LHCN-M2 (cell line): ENCODE data around the gene KCP. TPM values are rescaled to one million over a fixed set of nuclear protein-coding genes. Genes with fewer than 3 reads are reported as not detected.

ENCODE experiments used
- DNase-seq: peaks from one replicate; pipeline ENCODE4 v3.0.0-alpha.2; 2012; ENCODE audit warnings: low read depth
- total RNA-seq: library from RNA; depleted of rRNA; stranded (reverse); fragments of >200 nt; gene quantifications from 2 replicates; pipeline ENCODE4 v1.2.3, GENCODE V29; 2014

KCP gene
- total RNA-seq, 1 experiment from 2014 or later, result not detected

DNA sequence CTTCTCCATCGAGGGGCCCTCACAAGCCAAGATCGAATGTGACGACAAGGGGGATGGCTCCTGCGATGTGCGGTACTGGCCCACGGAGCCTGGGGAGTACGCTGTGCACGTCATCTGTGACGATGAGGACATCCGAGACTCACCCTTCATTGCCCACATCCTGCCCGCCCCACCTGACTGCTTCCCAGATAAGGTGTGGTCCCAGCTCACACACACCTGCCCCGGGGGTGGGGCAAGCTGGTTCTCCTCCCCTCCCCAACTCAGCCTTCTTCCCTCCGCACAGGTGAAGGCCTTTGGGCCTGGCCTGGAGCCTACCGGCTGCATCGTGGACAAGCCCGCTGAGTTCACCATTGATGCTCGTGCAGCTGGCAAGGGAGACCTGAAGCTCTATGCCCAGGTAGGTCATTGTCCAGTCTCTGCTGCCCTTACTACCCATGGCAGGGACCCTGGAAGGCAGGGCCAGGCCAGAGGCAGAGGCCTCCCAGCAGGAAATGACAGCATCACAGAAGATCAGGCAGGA is 69.3 kb downstream of the KCP start:
- no peak for DNase-seq

DNA sequence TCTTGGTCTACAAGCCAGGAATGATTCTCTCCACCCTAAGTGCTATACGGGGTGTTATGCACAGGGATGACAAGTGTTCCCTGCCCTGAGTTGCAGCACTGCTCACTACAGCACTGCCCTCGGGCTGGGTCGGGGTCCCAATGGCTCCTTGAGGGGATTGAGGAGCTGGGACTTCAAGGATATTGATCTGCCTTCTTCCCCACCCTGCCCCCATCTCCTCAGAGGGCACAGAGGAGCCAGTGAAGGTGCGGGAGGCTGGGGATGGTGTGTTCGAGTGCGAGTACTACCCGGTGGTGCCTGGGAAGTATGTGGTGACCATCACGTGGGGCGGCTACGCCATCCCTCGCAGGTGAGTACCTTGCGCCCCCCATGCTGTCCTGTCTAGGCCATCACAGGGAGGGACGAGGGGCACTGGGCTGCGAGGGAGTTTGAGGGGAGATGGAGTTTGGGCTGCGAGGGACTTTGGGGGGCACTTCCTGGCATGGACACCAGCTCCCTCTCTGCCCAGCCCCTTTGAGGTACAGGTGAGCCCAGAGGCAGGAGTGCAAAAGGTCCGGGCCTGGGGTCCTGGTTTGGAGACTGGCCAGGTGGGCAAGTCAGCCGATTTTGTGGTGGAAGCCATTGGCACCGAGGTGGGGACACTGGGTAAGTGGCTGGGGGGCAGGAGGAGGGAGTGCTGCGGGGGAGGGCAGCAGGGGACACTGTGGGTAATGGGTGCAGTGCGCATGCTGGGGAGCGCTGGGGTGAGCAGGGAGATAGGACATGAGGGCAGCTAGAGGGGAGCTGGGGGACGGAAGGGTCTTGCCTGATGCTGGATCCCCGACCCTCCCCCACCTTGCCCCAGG is 70.0 kb downstream of the KCP start:
- DNase-seq, result no peak

DNA sequence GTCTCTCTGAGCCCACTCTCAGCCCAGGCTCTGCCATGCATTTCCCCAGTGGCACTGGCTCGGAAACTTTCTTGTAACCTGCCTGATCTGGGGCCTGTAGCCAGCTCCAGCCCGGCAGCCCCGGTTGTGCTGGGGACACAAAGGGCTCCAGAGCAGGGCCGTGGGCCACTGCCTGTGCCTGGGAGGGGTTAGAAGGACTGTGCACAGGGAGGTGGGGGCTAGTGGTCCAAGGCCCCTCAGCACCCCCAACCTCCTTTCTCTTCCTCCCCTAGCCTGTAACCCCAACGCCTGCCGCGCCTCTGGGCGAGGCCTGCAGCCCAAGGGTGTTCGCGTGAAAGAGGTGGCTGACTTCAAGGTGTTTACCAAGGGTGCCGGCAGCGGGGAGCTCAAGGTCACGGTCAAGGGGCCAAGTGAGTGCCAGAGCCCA is 70.7 kb downstream of the KCP start:
- DNase-seq, result no peak

DNA sequence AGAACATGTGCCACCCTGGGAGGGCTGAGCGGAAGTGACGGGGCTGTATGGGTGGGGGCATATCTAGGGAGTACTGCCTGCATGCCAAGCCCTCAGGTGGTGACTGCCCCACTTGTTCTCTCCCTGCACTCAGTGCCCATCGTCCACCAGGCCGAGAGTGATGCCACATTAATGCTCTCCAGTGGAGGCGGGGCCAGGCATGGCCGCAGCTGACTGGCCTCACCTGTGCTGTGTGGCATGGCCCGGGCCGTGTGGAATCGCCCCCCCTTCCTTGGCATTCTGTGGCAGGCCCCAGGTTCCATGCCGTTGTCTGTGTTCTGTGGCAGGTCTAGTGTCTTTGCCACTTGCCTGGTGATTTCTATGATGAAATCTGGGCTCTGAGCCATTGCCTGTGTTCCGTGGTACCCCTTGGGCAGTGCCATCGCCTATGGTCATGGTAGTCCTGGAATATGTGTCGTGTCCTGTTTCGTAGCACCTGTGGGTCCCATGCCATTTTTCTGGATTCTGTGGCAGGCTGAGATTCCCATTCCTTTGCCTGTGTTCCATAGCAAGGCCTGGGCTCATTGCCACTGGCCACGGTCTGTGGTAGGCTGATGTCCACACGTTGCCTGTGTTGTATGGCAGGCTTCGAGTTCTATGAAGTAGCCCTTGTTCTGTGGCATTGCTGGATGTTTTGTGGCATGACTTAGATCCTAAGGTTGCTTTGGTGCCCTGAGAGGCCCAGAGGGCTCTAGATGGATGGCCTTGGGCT is 71.4 kb downstream of the KCP start:
- no peak for DNase-seq

DNA sequence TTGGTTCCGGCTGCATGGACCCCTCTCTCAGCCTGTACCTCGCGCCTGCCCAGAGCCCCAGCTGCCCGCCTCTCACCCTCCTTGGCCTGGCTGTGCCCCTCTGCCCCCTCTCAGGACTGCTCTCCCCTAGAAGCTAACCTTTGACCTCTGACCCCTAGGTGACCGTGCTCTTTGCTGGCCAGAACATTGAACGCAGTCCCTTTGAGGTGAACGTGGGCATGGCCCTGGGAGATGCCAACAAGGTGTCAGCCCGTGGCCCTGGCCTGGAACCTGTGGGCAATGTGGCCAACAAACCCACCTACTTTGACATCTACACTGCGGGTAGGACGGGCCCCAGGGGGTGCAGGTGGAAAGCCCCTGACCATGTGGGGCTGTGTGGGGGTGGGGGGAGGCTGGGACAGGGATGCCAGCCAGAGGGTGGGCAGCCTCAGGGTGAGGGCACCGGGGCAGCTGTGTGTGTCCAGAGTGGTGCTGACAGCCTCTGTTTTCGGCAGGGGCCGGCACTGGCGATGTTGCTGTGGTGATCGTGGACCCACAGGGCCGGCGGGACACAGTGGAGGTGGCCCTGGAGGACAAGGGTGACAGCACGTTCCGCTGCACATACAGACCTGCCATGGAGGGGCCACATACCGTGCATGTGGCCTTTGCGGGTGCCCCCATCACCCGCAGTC is 72.3 kb downstream of the KCP start:
- no peak for DNase-seq

DNA sequence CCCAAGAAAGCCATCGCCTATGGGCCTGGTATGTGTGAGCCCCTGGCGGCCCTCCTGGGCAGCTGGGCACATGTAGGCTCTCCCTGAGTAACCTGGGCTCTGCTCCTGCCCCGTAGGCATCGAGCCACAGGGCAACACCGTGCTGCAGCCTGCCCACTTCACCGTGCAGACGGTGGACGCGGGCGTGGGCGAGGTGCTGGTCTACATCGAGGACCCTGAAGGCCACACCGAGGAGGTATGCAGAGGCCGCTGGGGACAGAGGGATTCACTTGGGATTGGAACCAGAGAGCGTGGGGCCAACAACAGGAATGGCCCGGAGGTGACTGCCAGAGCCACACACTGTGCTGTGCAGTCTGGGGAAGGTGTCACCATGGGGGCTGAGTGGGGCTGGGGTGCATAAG is 73.0 kb downstream of the KCP start:
- no peak for DNase-seq

DNA sequence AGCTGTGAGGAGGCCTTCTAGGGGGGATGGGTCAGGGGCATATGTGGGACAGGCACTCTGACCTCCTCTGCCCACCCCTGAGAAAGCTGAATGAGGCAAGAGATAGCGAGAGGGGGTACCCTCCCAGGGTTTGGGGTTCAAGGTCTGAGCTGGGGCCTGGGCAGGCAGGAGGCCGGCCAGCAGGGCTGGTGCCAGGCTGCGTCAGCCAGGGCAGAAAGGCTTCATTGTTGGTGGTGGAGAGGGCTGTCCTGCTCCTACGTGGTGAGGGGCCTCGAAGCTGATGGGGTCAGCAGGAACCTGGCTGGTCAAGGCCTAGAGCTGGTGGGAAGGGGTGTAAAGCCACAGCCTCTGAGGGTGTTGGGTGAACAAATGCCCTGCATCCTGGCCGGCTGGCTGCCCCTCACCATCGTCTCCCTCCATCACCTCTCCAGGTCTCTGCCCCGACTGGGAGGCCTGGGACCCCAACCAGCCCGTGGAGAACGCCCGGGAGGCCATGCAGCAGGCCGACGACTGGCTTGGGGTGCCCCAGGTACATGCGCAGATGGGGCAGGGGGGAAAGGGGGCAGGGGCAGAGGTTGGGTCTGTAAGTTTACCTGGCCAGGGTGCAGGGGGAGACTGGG is 73.7 kb downstream of the KCP start:
- no peak for DNase-seq

DNA sequence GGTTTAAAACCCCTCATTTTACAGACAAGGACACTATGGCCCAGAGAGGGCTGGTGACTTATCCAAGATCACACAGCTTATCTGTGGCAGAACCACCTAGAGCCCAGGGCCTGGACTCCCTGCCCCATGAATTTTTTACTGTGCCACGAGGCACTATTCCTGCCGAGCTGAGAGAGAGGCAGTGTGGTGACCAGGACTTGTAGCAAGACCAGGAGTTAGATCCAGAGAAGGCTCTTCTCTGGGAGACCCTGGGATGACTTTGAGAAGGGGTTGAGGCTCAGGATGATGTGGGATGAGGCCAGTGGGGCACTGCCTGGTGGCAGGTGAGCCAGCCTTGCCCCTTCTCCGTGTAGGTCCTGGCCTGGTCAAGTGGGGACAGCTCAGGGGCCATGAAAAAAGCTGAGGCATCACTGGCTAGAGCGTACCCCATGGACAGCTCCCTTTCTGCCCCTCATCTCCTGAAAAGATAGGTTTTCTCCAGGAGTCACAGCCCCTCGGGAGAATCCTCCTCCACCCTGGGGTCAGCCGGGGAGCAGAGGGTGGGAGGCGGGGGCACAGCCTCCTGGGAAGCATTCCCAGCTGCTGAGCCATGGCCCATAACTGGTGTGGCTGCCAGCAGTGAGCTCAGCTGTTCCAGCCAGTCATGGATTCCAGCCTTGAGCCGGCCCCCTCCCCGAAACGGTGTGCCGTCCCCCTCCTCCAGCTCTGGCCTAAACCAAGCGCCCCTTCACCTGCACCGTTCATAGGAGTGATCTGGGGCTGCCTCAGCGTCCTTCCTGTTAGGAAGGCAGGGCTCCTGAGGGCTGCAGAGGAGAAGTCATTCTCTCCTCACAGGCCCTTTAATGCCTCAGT is 74.5 kb downstream of the KCP start:
- peak; percentile 91 for DNase-seq

DNA sequence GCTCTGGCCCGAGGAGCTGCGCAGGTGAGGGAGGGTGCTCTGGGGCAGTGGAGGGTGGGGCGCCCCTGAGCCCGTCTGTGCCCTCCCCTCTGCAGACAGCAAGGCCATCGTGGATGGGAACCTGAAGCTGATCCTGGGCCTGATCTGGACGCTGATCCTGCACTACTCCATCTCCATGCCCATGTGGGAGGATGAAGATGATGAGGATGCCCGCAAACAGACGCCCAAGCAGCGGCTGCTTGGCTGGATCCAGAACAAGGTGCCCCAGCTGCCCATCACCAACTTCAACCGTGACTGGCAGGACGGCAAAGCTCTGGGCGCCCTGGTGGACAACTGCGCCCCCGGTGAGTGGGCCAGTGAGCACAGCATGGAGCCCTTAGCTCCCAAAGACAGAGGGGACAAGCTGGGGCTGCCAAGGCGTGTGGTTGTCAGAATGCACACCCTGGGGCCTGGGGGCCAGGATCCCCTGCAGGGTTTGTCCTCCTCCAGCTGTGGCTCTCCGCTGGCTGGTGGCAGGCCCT is 75.2 kb downstream of the KCP start:
- DNase-seq, result no peak

DNA sequence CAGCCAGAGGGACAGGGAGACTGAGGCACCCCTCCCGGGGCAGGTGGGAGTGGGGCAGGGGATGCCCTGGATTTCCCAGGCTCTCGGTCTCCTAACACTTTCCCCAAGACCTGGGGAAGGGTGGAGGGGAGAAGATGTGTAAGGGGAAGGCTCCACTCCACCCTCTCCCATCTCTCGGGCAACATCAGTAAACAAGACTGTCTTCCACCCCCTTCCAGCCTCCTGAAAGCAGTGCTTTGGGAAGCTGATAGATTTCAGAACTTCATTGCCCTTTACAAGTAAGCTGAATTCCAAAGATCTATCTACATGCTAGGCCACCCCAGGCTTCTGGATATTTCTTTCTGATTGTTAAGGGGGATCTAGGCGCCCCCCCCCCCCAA is 76.6 kb downstream of the KCP start:
- peak; percentile 63 for DNase-seq

DNA sequence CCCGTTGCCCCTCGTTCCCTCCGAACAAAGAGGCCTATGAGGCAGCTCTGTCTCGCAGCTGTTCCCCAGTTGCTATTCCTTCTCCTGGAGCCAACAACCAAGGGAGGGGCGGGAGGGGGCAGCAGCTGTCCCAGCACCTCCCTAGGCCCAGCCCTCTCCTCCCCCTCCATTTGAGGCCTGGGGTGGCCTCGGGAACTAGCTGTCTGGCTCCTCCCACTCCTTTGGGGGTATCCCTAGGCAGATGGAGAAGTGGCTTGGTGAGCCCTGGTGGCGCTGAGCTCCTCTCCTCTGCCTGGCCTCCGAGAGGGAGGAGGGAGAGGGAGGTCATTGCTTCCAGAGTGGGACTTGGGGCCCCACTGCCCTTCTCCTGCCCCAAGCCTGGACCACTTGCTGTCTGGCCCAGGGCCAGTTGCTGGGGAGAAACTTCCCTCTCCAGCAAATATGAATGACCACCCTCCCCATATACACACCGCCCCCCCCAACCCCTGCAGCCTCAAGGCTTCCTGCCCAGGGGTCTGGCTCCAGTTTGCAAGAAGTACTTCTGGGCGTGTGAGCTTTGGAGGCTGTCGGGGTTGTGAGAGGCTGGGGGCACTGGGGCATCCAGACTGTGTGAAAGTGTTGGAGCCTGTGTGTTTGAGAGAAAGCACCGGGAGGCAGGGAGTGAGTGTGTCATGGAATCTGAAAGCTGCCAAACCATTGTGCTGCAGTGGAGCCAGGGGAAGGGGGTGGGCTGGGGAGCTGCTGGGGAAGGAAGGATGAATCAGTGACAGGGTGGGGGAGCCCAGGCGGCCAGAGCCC is 77.2 kb downstream of the KCP start:
- DNase-seq, result peak; percentile 99

DNA sequence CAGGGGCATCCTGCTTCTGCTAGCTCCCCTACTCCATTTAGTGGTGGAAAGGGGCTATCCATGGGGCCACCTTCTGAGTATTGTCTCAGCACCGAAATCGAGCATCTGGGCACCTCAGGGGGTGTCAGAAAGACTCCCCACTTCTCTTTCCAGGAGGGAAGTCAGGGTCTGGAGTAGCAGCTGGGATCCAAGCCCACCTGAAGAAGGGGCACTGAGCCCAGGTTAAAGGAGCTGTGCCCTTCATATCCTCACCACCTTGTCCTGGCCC is 77.7 kb downstream of the KCP start:
- no peak for DNase-seq

DNA sequence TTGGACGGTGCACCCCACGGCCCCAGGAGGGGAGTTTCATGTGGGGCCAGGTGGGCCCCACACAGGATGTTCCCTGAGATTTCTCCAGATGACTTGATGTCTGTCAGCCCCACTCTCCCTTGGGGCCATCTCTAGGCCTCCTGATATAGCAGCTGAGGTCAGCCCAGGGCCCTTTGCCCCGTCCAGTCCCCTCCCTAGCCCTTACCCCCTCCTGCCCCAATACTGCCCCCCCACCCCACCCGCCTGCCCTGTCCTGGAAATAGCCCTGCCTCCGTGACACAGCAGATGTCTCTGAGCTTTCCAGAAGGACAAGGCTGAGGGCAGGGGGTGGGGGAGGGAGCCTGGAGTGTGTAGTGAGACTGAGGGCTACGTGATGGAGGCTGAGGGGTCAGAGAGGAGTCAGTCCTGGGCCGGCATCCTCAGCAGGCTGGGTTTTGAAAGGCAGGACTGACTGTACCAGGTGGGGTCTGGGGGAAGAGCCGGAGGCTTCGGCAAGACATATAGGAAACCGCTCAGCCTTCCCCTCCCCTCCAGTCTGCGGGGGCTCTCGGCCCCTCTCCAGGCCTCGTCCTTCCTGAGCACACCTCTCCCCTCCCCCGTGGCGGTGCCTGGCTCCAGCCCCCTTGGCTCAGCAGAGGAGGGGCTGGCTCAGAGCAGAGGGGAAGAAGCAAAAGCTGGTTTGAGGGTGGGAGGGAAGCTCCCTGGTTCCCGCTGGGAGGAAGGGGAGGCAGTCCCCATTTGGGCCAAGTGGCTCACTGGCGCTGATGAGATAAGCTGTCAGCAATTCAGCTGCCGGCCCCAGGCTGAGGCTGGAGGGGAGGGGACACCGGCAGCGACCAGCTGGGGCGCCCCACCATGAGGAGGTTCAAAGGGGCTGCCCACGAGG is 78.3 kb downstream of the KCP start:
- peak; percentile 97 for DNase-seq

DNA sequence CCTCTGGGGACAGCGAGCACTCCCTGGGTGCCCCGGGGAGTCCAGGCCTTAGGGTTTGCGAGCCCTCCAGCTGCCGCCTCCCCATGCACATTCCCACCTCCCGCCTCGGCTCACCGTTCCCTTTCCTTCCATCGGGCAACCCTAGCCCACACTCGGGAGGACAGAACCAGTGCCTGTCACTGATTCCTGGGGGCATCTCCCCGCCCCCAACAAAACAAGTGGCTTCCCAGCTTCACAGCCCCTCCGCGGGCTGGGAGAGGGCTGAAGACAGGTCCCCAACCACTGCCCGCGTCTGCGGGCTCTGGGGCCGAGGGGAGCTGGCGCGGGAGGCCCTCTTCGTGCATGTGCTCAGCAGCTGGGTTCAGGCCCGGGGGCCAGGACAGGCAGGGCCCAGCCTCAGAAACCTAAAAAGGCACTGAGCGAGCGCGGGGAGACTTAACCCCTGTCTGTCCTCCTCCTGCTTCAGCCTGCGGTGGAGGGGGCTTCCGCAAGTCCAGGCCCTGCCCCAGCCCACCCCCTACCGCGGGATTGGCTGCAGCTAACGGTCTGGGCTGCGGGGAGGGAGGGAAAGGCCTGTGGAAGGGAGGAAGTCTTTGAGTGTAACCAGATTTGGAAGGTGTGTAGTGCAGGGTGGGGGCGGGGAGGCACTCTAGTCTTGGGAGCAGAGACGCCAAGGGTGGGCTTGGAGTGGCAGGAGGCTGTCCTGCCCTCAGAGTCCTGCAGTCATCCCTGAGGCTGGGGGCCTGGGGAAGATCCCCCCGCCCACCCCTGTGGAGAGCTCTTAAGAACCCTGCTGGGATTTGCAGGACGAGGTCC is 79.1 kb downstream of the KCP start:
- peak; percentile 91 for DNase-seq

DNA sequence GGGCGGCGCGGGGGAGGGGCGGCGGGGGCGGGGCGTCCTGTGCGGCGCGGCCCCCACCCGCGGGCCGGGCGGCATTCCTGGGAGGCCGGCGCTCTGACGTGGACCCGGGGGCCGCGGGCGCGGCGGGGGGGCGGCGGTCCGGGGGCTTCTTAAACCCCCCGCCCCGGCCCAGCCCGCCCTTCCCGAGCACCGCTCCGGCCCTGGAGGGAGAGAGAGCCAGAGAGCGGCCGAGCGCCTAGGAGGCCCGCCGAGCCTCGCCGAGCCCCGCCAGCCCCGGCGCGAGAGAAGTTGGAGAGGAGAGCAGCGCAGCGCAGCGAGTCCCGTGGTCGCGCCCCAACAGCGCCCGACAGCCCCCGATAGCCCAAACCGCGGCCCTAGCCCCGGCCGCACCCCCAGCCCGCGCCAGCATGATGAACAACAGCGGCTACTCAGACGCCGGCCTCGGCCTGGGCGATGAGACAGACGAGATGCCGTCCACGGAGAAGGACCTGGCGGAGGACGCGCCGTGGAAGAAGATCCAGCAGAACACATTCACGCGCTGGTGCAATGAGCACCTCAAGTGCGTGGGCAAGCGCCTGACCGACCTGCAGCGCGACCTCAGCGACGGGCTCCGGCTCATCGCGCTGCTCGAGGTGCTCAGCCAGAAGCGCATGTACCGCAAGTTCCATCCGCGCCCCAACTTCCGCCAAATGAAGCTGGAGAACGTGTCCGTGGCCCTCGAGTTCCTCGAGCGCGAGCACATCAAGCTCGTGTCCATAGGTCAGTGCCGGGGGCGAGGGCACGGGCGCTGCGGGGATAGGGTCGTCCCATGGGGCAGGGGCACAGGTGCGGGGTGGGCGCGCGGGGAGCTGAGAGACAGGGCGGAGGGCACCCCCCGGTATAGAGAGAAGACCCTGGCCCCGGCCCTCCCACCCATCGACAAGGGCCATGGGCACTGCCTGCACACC is 80.0 kb downstream of the KCP start, which contains the start of gene FLNC:
Gene FLNC (plus strand): TSS at position 176 of the 947 bp plus-strand sequence. CDS start 232 bp downstream, at position 408.
- peak; percentile 57 for DNase-seq

DNA sequence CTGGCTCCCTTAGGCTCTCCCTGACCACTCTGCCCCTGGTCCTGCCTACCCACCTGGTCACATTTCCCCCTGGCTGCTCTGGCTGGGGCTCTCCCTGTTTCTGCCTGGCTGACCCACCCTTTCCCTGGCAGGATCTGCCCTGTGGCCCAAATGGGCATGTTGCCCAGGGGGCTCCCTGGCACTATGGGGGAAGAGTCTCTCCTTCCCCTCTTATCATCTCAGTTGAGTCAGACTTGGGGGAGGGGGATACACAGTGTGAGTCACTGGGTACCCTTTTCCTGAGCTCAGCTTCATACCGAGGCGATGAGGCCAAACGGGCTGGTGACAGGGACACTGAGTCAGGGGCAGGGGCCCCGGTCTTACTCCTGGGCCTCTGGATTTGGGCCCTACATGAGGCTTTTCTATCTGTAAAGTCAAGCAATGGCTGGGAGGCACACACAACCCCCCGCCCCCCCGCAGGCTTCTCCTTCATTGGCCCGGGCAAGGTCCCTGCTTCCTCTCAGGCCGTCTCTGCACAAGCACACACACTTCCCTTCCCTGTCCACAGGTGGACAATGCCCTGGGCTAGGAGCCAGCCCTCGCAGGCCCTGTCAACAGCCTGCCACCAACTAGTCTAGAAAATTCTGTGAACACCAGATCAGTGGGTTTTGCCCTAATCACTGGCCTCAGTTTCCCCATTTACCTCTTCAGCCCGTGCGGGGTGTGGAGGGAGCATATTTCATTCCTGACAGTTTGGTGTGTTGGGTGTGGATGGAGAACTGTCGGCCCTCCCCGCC is 80.9 kb downstream of the KCP start:
- peak; percentile 71 for DNase-seq
